Measurements from ENCODE around the gene FGF12.

The FGF12 gene

GRCh38 chr3:192354687-192355086, 372.7 kb downstream of the FGF12 start:
- DNase-seq (ENCODE audit: extremely low read depth, low read depth), result no peak
- TF ChIP-seq CTCF (IDR thresholded peaks at IDR 0.05; ENCODE audit: low read depth, low read length, missing control alignments), result no peak
- H3K4me3 ChIP-seq (replicated peaks; ENCODE audit: low read depth, low read length), result no peak overlapping the region

- no peak for DNase-seq (ENCODE audit: extremely low read depth, low read depth)
- TF ChIP-seq CTCF (IDR thresholded peaks at IDR 0.05; ENCODE audit: low read depth, low read length, missing control alignments), result no peak
- H3K4me3 ChIP-seq (replicated peaks; ENCODE audit: low read depth, low read length), result no peak overlapping the region
These were observed 375.2 kb downstream of the FGF12 start for GRCh38 chr3:192352142-192352541.

GRCh38 chr3:192351441-192351840, 375.9 kb downstream of the FGF12 start:
- TF ChIP-seq CTCF (IDR thresholded peaks at IDR 0.05; ENCODE audit: low read depth, low read length, missing control alignments), result no peak
- no peak for DNase-seq (ENCODE audit: extremely low read depth, low read depth)
- no peak overlapping the region for H3K4me3 ChIP-seq (replicated peaks; ENCODE audit: low read depth, low read length)

- no peak overlapping the region for H3K4me3 ChIP-seq (replicated peaks; ENCODE audit: low read depth, low read length)
- no peak for TF ChIP-seq CTCF (IDR thresholded peaks at IDR 0.05; ENCODE audit: low read depth, low read length, missing control alignments)
- DNase-seq (ENCODE audit: extremely low read depth, low read depth), result no peak
These were observed 387.3 kb downstream of the FGF12 start for GRCh38 chr3:192340031-192340430.

GRCh38 chr3:192339214-192339613, 388.1 kb downstream of the FGF12 start:
- DNase-seq (ENCODE audit: extremely low read depth, low read depth), result no peak
- H3K4me3 ChIP-seq (replicated peaks; ENCODE audit: low read depth, low read length), result no peak overlapping the region
- TF ChIP-seq CTCF (IDR thresholded peaks at IDR 0.05; ENCODE audit: low read depth, low read length, missing control alignments), result no peak

GRCh38 chr3:192336286-192336685, 391.1 kb downstream of the FGF12 start:
- no peak for DNase-seq (ENCODE audit: extremely low read depth, low read depth)
- H3K4me3 ChIP-seq (replicated peaks; ENCODE audit: low read depth, low read length), result no peak overlapping the region
- TF ChIP-seq CTCF (IDR thresholded peaks at IDR 0.05; ENCODE audit: low read depth, low read length, missing control alignments), result no peak
